AG09319 (cell line): ENCODE results near the gene HOXB8.

Experiments used
- DNase-seq: peaks from one replicate; pipeline ENCODE4 v3.0.0-alpha.2; 2010; ENCODE audit warnings: low read depth; ENCODE audit errors: extremely low read depth
- TF ChIP-seq, protein P1 (sequence below): IDR thresholded peaks from 2 replicates; pipeline ENCODE4 v1.5.1; 2011; ENCODE audit warnings: low read depth, mild to moderate bottlenecking, inconsistent platforms, low read length, moderate library complexity

Gene HOXB8

DNA sequence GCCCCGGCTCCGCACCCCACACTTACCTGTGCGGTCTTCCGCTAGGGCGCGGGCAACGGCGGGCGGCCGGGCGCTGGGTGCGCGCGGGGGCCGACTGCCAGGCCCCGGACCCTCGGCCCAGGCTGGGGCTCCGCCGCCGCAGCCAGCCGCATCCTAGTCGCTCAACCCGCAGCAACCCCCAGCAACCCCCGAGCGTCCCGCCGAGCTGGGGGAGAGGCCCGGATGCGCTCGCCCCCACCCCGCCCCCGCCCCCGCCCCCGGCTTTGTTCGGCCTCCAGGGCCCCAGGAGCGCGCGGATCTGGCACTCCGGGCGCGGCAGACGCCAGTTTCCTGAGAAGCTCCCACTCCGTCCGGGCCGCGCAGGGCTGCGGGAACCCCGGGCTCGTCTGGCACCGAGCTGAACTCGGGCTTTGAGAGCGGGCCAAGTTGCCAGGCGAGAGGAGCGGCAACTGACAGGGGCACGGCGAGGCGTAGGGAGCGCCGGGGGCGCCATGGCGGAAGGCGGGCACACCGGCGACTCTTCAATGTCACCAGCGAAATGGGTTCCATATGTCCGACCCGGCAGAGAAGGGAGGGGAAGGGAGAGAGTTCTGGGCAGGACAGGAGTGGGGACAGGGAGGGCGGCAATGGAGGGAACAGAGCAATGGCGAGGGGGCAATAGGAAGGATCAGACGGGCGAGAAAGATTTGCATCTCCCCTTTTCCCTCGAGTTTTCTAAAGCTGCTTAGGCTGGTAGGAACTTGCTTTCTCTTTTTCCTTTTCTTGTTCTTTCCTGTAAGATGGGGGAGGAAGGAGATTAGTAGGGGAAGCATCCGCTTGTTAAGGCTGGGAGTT lies 50.7 kb downstream of the HOXB8 start:
- TF ChIP-seq, protein P1, sequence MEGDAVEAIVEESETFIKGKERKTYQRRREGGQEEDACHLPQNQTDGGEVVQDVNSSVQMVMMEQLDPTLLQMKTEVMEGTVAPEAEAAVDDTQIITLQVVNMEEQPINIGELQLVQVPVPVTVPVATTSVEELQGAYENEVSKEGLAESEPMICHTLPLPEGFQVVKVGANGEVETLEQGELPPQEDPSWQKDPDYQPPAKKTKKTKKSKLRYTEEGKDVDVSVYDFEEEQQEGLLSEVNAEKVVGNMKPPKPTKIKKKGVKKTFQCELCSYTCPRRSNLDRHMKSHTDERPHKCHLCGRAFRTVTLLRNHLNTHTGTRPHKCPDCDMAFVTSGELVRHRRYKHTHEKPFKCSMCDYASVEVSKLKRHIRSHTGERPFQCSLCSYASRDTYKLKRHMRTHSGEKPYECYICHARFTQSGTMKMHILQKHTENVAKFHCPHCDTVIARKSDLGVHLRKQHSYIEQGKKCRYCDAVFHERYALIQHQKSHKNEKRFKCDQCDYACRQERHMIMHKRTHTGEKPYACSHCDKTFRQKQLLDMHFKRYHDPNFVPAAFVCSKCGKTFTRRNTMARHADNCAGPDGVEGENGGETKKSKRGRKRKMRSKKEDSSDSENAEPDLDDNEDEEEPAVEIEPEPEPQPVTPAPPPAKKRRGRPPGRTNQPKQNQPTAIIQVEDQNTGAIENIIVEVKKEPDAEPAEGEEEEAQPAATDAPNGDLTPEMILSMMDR, result no peak
- no peak for DNase-seq

DNA sequence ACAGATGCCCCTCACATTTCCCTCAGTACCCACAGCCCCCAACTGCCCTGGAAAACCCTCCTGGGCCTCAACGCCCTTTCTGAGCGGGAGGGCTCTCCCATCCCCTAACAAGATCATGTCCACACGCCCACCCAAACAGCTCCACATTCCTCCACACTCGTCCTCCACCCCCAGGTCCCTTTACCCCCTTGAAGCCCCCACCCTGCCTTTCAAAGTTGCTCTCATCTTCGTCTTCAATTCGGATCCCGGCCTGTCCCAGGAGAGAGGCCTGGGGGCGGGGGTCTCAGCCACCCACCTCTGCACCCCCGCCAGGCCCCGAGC lies 51.3 kb downstream of the HOXB8 start:
- TF ChIP-seq, protein P1, result no peak
- no peak for DNase-seq

DNA sequence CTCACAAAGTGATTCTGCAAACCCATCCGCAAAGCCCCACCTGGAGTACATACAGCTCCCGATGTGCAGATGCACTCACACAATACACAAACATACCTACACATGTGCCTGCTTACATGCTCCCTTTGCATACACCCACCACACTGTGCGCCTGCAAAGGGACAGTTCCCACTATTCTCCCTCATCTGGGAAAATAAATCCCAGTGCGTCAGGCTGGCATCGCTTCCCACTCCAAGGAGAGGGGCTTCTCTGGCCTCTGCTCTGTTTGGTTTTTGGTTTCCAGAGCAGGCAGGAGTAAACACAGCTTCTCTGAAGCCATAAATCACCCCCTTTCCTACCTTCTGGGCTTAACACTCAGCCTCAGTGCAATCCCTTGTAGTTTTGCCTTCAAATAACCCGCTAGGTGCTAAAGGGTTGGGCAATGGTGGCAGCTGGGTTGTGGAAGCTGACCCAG lies 51.7 kb downstream of the HOXB8 start:
- TF ChIP-seq, protein P1, result no peak
- DNase-seq, result no peak

DNA sequence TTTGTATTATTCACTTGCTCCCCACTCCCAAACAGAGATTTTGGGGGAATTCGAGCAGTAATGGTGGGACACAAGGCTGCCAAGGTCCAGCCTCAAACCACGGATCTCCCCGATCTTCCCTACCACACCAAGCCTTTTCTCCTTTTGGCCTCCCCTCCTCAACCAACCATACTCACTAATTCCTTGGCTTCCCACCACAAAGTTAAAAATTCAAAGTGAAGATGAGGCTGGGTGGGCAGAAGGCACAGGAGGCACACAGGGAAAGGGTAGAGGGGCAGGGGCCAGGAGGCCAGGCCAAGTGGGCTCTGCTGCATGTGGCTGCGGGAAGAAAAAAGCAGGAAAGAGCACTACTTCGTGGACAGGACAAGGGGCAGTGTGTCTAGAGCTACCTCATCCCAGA lies 52.2 kb downstream of the HOXB8 start:
- DNase-seq, result no peak
- TF ChIP-seq, protein P1, result no peak
